ENCODE results near the gene HAPSTR1. TPM values are rescaled to one million over a fixed set of nuclear protein-coding genes. Genes with fewer than 3 reads are reported as not detected.

Gene HAPSTR1
- total RNA-seq, 1 donor from 2014 or later: 80.1 TPM

DNA sequence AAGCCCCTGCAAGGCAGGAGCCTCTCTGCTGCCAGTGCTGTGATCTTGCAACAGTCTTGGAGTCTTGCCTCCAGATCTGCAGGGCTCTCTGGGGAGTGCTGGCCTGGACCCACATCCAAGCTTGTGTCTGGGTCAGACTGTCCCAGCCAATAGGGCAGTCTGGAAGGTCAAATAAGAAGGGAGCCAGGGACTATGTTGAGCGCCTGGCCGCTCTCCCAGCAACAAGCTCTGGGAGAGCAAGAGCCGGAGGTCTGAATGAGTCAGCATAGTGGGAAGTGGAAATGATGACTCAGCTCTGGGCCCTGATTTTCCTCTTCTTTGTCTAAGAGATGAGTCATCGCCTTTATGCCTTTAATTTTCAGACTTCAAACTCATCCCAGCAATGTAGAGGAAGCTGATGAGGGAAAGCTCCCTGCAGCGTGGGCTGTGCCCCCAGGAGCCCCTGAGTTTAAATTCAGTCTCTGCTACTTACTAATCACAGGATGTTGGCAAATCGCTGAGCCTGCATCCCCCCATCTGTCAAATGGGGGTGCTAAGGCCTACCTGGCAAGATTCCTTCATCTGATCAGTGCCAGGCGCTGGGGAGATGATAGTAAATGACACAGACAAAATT lies 43.6 kb upstream of the HAPSTR1 start:
- H3K9me3 Mint-ChIP-seq: peaks cover 3% of the 10 kb centered on the region
- H3K36me3 Mint-ChIP-seq (ENCODE audit: low read depth): no peaks in the 10 kb centered on the region
- peaks cover 19% of the 10 kb centered on the region for H3K4me1 Mint-ChIP-seq
- H3K27me3 Mint-ChIP-seq (ENCODE audit: low read depth): no peaks in the 10 kb centered on the region
- peak overlapping the region; percentile 90 for H3K27ac Mint-ChIP-seq (ENCODE audit: unreplicated experiment)
- peak; percentile 11 for DNase-seq (ENCODE audit: low read depth, low spot score)
- no peak overlapping the region for H3K4me3 Mint-ChIP-seq
- TF ChIP-seq, protein P1, sequence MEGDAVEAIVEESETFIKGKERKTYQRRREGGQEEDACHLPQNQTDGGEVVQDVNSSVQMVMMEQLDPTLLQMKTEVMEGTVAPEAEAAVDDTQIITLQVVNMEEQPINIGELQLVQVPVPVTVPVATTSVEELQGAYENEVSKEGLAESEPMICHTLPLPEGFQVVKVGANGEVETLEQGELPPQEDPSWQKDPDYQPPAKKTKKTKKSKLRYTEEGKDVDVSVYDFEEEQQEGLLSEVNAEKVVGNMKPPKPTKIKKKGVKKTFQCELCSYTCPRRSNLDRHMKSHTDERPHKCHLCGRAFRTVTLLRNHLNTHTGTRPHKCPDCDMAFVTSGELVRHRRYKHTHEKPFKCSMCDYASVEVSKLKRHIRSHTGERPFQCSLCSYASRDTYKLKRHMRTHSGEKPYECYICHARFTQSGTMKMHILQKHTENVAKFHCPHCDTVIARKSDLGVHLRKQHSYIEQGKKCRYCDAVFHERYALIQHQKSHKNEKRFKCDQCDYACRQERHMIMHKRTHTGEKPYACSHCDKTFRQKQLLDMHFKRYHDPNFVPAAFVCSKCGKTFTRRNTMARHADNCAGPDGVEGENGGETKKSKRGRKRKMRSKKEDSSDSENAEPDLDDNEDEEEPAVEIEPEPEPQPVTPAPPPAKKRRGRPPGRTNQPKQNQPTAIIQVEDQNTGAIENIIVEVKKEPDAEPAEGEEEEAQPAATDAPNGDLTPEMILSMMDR (conservative IDR thresholded peaks at IDR 0.05): no peak

GRCh38 chr16:9048302-9048700 lies 43.1 kb upstream of the HAPSTR1 start:
- no peak overlapping the region for H3K4me3 Mint-ChIP-seq
- TF ChIP-seq, protein P1 (conservative IDR thresholded peaks at IDR 0.05): no peak
- DNase-seq (ENCODE audit: low read depth, low spot score): no peak
- no peaks in the 10 kb centered on the region for H3K27me3 Mint-ChIP-seq (ENCODE audit: low read depth)
- H3K4me1 Mint-ChIP-seq: peaks cover 19% of the 10 kb centered on the region
- H3K9me3 Mint-ChIP-seq: peaks cover 8% of the 10 kb centered on the region
- H3K36me3 Mint-ChIP-seq (ENCODE audit: low read depth): no peaks in the 10 kb centered on the region
- peak overlapping the region; percentile 90 for H3K27ac Mint-ChIP-seq (ENCODE audit: unreplicated experiment)

DNA sequence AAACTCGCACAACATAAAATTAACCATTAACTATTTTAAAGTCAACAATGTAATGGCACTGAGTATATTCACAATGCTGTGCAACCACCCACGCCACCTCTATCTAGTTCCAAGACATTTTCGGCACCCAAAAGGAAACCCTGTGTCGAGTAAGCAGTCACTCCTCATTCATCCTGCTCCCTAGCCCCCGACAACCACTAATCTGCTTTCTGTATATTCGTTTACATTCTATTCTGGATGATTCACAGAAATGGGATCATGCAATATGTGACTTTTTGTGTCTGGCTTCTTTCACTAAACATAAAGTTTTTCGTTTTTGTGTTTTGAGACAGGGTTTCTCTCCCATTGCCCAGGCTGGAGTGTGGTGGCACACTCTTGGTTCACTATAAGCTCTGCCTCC lies 42.2 kb upstream of the HAPSTR1 start:
- Mint-ChIP-seq H3K36me3 (ENCODE audit: low read depth) (no peaks in the 10 kb centered on the region), H3K27ac (ENCODE audit: unreplicated experiment) (no peak overlapping the region), H3K4me1 (peaks cover 20% of the 10 kb centered on the region), H3K9me3 (peaks cover 10% of the 10 kb centered on the region), H3K4me3 (no peak overlapping the region), H3K27me3 (ENCODE audit: low read depth) (no peaks in the 10 kb centered on the region)
- no peak for DNase-seq (ENCODE audit: low read depth, low spot score)
- TF ChIP-seq, protein P1 (conservative IDR thresholded peaks at IDR 0.05): no peak

GRCh38 chr16:9050102-9050830 lies 41.2 kb upstream of the HAPSTR1 start:
- no peak overlapping the region for H3K27ac Mint-ChIP-seq (ENCODE audit: unreplicated experiment)
- H3K9me3 Mint-ChIP-seq: peaks cover 10% of the 10 kb centered on the region
- H3K27me3 Mint-ChIP-seq (ENCODE audit: low read depth): no peaks in the 10 kb centered on the region
- H3K36me3 Mint-ChIP-seq (ENCODE audit: low read depth): no peaks in the 10 kb centered on the region
- TF ChIP-seq, protein P1 (conservative IDR thresholded peaks at IDR 0.05): peak; percentile 53
- peak; percentile 15 for DNase-seq (ENCODE audit: low read depth, low spot score)
- H3K4me3 Mint-ChIP-seq: no peak overlapping the region
- H3K4me1 Mint-ChIP-seq: peaks cover 20% of the 10 kb centered on the region

GRCh38 chr16:9053006-9053601 lies 38.3 kb upstream of the HAPSTR1 start:
- Mint-ChIP-seq H3K9me3 (peaks cover 7% of the 10 kb centered on the region), H3K4me3 (peak overlapping the region; percentile 69), H3K36me3 (ENCODE audit: low read depth) (no peaks in the 10 kb centered on the region), H3K27me3 (ENCODE audit: low read depth) (no peaks in the 10 kb centered on the region), H3K4me1 (peaks cover 10% of the 10 kb centered on the region), H3K27ac (ENCODE audit: unreplicated experiment) (peak overlapping the region; percentile 78)
- DNase-seq (ENCODE audit: low read depth, low spot score): peak; percentile 67
- TF ChIP-seq, protein P1 (conservative IDR thresholded peaks at IDR 0.05): no peak

Data from neural crest cell (in vitro differentiated cells).